Peyer's patch (tissue), 4 donors: ENCODE data around the gene CLEC4M.

Experiments used
- POLR2A ChIP-seq, 2 donors: fragments of 450-650 bp; IDR thresholded peaks; one replicate each; pipeline ENCODE4 v1.5.1; 2017; ENCODE audit warnings: antibody characterized with exemption in 2 of 2, mild to moderate bottlenecking in 2 of 2, moderate library complexity in 2 of 2
- TF ChIP-seq, protein P1 (sequence below), 6 experiments: fragments of 450-650 bp in 4 of 6; fragments of 200-600 bp in 2 of 6; sonication (generic) in 1 of 6; IDR thresholded peaks; one replicate each; pipeline ENCODE4 v1.5.1; 2017 to 2019; ENCODE audit warnings: antibody characterized with exemption in 6 of 6, mild to moderate bottlenecking in 3 of 6, moderate library complexity in 1 of 6

DNA sequence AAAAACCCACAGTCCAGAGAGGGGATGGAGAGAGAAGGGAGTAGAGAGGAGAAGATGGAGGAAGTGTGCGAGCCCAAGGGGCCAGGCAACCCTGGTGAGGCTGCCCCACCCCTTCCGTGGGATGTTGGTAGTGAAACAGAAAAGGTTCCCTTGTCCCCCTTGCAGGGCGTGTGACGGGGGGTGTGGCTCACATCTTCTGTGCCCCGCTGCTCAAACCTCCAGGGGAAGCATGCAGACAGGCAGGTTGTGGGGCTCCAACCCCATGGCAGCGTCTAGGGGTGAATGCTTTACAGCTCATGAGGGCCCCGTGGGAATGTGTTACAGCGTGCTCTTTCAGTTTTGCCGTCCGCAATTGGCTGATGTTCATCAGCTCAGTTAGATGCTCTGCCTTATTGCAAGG lies 52.3 kb downstream of the CLEC4M start:
- TF ChIP-seq, protein P1, sequence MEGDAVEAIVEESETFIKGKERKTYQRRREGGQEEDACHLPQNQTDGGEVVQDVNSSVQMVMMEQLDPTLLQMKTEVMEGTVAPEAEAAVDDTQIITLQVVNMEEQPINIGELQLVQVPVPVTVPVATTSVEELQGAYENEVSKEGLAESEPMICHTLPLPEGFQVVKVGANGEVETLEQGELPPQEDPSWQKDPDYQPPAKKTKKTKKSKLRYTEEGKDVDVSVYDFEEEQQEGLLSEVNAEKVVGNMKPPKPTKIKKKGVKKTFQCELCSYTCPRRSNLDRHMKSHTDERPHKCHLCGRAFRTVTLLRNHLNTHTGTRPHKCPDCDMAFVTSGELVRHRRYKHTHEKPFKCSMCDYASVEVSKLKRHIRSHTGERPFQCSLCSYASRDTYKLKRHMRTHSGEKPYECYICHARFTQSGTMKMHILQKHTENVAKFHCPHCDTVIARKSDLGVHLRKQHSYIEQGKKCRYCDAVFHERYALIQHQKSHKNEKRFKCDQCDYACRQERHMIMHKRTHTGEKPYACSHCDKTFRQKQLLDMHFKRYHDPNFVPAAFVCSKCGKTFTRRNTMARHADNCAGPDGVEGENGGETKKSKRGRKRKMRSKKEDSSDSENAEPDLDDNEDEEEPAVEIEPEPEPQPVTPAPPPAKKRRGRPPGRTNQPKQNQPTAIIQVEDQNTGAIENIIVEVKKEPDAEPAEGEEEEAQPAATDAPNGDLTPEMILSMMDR (IDR thresholded peaks at IDR 0.05) = no peak
- no peak for TF ChIP-seq POLR2A (IDR thresholded peaks at IDR 0.05)
